Stimulated activated naive CD8-positive, alpha-beta T cell treated with anti-CD3 and anti-CD28 coated beads, Interleukin-15, Interleukin-2, amounts not matched to agents 100 U/mL and 50 U/mL, for 24 hours (primary cell): ENCODE results near the gene AFP.
"Not testable (repeated sequence)": the region's sequence is repeated elsewhere in the genome, so short reads cannot be mapped to it uniquely, and the experiment has no call there.

Source experiments
- ATAC-seq: fragments of 150-1000 bp; cut with Tn5 transposase; one replicate; pipeline ENCODE4 v1.10.0; 2021
- DNase-seq: peaks from one replicate; pipeline ENCODE4 v3.0.0; 2021

Gene AFP

DNA sequence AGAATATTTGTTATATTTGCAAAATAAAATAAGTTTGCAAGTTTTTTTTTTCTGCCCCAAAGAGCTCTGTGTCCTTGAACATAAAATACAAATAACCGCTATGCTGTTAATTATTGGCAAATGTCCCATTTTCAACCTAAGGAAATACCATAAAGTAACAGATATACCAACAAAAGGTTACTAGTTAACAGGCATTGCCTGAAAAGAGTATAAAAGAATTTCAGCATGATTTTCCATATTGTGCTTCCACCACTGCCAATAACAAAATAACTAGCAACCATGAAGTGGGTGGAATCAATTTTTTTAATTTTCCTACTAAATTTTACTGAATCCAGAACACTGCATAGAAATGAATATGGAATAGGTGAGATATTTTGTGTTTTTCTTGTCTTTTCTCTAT lies at the start of gene AFP:
Gene AFP, plus strand, starts transcription at position 238 of the 400 bp plus-strand sequence. Its CDS starts 42 bp downstream, at position 280.
- DNase-seq: no peak
- no peak for ATAC-seq

DNA sequence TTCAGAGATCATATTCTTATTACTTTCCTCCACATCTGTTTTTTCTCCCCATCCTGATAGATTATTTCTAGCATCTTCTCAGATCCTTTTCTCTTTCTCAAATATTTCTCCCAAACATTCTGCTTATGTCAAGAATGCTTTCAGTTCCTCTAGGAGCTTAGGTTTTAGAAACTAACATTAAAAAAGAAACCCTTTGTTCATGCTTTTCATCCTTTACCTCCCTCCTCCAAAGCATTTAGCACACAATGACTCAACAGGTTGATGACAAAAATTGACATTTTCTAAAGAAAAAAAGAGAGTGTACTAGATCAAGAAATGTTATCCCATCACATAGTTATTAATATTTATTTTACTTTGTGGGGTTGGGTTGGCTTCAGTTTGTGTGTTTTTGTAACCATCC lies 48.5 kb upstream of the AFP start:
- no peak for ATAC-seq
- no peak for DNase-seq

DNA sequence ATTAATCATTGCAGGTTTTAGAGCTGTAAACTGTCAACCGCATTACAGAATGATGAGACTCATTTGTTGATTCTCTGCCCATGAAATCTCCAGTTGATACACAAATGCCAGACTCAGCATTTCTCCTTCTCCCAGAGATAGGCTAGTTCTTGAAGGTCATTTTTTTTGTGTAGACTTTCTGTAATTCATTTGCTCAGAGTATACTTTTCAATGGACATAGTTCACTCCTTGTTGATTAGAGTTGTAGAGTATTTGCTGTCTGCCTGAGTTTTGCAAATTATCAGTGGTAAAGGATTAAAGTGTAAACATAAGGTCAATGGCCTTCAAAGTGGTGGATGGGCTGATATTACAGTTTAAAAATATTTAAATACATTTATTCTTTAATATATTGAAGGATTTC lies 47.1 kb upstream of the AFP start:
- DNase-seq: no peak
- no peak for ATAC-seq

DNA sequence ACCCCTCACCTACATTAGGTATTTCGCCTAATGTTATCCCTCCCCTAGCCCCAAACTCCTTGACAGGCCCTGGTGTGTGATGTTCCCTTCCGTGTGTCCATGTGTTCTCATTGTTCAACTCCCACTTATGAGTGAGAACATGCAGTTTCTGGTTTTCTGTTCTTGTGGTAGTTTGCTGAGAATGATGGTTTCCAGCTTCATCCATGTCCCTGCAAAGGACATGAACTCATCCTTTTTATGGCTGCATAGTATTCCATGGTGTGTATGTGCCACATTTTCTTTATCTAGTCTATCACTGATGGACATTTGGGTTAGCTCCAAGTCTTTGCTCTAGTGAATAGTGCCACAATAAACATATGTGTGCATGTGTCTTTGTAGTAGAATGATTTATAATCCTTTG lies 46.4 kb upstream of the AFP start:
- not testable (repeated sequence) for ATAC-seq, DNase-seq

DNA sequence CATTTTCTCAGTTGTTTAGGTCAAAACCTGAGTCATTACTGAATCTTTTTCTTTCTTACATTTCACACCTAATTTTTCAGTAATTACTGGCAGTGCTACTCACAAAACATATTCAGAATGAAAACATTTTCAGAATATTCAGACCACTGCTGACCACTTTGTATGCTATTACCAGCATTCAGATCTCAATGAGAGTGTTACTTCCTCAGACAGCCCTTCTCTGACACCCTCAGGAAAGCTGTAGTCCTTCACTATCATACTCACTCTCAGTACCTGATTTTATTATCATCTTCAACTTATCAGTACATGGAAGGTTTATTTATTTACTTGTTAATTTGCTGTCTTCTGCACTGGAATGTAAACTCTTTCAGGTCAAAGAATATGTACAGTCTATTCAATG lies 44.2 kb upstream of the AFP start:
- ATAC-seq: no peak
- no peak for DNase-seq

DNA sequence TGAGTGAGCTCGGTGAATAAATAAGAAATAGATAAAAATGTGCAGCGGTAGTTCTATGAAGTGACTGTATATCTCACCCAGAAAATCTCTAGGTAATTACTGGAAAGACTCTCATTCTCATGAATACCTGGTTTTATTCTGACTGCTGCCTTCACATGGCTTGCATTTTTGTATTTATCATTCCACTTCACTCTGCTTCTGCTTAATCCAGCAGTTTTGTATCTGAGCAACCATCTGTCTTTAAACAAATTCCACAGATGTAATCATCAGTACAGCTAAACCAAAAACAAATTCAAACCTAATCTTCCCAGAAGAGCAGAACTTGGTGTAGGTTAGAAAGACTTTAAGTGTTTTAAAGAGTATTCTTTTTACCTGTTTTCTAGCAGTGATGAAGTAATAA lies 43.1 kb upstream of the AFP start:
- no peak for ATAC-seq
- no peak for DNase-seq

DNA sequence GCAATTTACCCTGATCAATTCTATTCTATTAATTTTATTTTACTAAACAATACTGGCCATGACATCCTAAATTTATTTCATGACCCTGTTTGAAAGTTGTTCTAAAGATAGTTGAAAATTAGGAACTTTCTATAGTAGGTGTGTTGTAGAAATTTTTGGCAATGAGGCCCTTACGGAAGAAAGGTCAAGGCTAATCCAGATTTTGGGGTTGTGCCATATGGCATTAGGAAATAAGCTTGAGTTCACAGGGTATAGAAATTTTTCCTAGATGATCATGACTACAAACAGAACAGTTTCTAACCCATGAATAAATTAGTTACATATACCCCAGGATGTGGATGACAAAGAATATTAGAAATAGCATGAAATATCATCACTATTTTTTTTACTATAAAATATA lies 39.7 kb upstream of the AFP start:
- no peak for DNase-seq
- ATAC-seq: no peak

DNA sequence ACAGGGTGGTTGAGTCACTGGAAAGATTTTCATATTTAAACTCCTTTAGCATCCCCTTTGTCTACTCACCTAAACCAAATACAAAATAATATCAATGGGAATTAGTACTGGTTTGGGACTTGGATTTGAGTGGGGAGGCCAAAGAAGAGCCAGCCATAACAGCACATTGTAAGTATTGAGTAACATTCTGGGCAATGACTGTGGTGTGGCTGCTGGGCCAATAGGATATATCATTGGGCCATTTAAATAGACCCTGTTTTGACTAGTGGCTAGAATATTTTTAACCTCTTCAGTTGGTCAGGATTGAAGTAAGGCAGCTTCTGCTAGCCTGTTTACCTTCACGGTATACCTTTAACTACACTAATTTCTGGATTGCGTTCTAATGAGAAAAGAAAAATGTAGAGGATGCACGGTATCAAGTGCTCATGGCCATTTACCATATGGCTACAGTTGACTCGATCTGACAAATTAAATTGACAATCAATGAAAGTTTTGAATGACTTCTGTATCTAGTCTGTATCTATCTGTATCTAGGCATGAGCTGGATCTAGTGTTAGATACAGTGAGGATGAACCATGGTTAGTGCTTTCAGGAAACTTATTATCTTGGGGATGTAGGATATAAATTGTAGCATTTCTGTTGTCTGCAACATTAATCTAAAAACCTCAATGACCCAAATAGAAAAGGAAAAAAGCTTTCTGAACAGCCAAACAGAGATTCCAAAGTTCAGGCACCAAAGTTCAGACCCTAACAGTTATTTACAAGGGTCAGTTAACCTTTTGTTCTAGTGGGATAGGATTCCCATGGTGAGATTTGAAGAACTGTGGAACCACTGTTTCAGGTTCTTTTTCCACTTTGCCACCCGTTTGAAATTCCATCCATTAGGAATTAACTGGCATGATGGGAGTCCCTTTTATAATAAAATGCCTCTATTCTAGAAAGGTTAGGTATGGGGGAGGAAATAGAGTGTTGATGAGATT lies 38.7 kb upstream of the AFP start:
- ATAC-seq (no peak), DNase-seq (no peak)

DNA sequence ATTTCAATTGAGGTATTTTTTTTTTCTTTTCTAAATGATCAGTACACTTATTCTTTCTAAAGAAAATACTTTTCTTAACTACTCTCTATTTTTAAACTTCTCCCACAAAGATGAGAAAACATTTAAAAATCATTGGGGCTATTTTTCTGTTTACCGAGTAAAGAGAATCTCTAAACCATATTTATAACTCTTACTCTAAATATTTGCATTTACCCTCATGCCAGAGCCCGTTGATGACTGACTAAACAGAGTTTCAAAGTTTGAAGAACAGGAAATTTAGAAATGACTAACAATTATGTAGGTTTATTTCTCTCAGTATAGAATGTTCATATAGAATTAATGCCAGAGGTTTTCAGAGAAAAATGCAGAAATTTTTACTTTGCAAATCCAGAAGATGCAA lies 34.6 kb upstream of the AFP start:
- DNase-seq: no peak
- no peak for ATAC-seq

DNA sequence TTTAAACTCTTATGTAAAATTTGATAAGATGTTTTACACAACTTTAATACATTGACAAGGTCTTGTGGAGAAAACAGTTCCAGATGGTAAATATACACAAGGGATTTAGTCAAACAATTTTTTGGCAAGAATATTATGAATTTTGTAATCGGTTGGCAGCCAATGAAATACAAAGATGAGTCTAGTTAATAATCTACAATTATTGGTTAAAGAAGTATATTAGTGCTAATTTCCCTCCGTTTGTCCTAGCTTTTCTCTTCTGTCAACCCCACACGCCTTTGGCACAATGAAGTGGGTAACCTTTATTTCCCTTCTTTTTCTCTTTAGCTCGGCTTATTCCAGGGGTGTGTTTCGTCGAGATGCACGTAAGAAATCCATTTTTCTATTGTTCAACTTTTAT lies 32.0 kb upstream of the AFP start, which contains the start of gene ALB:
Gene ALB, plus strand, starts transcription at position 246 of the 400 bp plus-strand sequence. Its CDS starts 41 bp downstream, at position 287.
- DNase-seq (no peak), ATAC-seq (no peak)

DNA sequence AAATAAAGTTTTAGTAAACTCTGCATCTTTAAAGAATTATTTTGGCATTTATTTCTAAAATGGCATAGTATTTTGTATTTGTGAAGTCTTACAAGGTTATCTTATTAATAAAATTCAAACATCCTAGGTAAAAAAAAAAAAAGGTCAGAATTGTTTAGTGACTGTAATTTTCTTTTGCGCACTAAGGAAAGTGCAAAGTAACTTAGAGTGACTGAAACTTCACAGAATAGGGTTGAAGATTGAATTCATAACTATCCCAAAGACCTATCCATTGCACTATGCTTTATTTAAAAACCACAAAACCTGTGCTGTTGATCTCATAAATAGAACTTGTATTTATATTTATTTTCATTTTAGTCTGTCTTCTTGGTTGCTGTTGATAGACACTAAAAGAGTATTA lies 31.6 kb upstream of the AFP start:
- DNase-seq (no peak), ATAC-seq (no peak)

DNA sequence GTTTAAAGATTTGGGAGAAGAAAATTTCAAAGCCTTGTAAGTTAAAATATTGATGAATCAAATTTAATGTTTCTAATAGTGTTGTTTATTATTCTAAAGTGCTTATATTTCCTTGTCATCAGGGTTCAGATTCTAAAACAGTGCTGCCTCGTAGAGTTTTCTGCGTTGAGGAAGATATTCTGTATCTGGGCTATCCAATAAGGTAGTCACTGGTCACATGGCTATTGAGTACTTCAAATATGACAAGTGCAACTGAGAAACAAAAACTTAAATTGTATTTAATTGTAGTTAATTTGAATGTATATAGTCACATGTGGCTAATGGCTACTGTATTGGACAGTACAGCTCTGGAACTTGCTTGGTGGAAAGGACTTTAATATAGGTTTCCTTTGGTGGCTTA lies 30.9 kb upstream of the AFP start:
- DNase-seq (no peak), ATAC-seq (no peak)

DNA sequence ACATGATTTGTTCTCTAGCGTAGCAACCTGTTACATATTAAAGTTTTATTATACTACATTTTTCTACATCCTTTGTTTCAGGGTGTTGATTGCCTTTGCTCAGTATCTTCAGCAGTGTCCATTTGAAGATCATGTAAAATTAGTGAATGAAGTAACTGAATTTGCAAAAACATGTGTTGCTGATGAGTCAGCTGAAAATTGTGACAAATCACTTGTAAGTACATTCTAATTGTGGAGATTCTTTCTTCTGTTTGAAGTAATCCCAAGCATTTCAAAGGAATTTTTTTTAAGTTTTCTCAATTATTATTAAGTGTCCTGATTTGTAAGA lies 29.5 kb upstream of the AFP start:
- ATAC-seq: no peak
- DNase-seq: no peak

DNA sequence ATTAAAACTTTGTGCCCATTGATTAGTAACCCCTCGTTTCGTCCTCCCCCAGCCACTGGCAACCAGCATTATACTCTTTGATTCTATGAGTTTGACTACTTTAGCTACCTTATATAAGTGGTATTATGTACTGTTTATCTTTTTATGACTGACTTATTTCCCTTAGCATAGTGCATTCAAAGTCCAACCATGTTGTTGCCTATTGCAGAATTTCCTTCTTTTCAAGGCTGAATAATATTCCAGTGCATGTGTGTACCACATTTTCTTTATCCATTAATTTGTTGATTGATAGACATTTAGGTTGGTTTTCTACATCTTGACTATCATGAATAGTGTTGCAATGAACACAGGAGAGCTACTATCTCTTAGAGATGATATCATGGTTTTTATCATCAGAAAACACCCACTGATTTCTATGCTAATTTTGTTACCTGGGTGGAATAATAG lies 28.8 kb upstream of the AFP start:
- DNase-seq (no peak), ATAC-seq (no peak)

DNA sequence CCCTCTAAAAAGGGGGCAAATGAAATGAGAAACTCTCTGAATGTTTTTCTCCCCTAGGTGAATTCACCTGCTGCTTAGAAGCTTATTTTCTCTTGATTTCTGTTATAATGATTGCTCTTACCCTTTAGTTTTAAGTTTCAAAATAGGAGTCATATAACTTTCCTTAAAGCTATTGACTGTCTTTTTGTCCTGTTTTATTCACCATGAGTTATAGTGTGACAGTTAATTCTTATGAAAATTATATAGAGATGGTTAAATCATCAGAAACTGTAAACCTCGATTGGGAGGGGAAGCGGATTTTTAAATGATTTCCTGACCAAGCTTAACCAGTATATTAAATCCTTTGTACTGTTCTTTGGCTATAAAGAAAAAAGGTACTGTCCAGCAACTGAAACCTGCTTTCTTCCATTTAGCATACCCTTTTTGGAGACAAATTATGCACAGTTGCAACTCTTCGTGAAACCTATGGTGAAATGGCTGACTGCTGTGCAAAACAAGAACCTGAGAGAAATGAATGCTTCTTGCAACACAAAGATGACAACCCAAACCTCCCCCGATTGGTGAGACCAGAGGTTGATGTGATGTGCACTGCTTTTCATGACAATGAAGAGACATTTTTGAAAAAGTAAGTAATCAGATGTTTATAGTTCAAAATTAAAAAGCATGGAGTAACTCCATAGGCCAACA lies 27.7 kb upstream of the AFP start:
- ATAC-seq: no peak

DNA sequence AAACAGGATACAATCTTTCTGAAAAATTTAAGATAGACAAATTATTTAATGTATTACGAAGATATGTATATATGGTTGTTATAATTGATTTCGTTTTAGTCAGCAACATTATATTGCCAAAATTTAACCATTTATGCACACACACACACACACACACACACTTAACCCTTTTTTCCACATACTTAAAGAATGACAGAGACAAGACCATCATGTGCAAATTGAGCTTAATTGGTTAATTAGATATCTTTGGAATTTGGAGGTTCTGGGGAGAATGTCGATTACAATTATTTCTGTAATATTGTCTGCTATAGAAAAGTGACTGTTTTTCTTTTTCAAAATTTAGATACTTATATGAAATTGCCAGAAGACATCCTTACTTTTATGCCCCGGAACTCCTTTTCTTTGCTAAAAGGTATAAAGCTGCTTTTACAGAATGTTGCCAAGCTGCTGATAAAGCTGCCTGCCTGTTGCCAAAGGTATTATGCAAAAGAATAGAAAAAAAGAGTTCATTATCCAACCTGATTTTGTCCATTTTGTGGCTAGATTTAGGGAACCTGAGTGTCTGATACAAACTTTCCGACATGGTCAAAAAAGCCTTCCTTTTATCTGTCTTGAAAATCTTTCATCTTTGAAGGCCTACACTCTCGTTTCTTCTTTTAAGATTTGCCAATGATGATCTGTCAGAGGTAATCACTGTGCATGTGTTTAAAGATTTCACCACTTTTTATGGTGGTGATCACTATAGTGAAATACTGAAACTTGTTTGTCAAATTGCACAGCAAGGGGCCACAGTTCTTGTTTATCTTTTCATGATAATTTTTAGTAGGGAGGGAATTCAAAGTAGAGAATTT lies 26.8 kb upstream of the AFP start:
- no peak for ATAC-seq

More for the DNA sequence above, 27.7 kb upstream of the AFP start:
- no peak for DNase-seq

DNA sequence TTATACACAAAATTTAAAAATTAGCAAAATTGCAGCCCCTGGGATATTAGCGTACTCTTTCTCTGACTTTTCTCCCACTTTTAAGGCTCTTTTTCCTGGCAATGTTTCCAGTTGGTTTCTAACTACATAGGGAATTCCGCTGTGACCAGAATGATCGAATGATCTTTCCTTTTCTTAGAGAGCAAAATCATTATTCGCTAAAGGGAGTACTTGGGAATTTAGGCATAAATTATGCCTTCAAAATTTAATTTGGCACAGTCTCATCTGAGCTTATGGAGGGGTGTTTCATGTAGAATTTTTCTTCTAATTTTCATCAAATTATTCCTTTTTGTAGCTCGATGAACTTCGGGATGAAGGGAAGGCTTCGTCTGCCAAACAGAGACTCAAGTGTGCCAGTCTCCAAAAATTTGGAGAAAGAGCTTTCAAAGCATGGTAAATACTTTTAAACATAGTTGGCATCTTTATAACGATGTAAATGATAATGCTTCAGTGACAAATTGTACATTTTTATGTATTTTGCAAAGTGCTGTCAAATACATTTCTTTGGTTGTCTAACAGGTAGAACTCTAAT lies 26.0 kb upstream of the AFP start:
- ATAC-seq (no peak), DNase-seq (no peak)

More for the DNA sequence above, 26.8 kb upstream of the AFP start:
- no peak for DNase-seq

DNA sequence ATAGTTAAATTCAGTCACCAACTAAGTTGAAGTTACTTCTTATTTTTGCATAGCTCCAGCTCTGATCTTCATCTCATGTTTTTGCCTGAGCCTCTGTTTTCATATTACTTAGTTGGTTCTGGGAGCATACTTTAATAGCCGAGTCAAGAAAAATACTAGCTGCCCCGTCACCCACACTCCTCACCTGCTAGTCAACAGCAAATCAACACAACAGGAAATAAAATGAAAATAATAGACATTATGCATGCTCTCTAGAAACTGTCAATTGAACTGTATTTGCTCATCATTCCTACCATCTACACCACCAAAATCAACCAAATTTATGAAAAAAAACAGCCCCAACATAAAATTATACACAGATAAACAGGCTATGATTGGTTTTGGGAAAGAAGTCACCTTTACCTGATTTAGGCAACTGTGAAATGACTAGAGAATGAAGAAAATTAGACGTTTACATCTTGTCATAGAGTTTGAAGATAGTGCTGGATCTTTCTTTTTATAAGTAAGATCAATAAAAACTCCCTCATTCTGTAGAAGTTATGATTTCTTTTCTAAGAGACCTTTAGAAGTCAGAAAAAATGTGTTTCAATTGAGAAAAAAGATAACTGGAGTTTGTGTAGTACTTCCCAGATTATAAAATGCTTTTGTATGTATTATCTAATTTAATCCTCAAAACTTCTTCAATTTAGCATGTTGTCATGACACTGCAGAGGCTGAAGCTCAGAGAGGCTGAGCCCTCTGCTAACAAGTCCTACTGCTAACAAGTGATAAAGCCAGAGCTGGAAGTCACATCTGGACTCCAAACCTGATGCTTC lies 24.9 kb upstream of the AFP start:
- ATAC-seq (no peak), DNase-seq (no peak)

DNA sequence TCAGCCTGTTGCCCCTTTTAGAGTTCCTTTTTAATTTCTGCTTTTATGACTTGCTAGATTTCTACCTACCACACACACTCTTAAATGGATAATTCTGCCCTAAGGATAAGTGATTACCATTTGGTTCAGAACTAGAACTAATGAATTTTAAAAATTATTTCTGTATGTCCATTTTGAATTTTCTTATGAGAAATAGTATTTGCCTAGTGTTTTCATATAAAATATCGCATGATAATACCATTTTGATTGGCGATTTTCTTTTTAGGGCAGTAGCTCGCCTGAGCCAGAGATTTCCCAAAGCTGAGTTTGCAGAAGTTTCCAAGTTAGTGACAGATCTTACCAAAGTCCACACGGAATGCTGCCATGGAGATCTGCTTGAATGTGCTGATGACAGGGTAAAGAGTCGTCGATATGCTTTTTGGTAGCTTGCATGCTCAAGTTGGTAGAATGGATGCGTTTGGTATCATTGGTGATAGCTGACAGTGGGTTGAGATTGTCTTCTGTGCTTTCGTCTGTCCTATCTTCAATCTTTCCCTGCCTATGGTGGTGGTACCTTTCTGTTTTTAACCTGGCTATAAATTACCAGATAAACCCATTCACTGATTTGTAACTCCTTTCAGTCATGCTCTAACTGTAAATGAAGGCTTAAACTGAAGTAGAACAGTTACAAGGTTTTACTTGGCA lies 24.1 kb upstream of the AFP start:
- no peak for ATAC-seq
- no peak for DNase-seq

DNA sequence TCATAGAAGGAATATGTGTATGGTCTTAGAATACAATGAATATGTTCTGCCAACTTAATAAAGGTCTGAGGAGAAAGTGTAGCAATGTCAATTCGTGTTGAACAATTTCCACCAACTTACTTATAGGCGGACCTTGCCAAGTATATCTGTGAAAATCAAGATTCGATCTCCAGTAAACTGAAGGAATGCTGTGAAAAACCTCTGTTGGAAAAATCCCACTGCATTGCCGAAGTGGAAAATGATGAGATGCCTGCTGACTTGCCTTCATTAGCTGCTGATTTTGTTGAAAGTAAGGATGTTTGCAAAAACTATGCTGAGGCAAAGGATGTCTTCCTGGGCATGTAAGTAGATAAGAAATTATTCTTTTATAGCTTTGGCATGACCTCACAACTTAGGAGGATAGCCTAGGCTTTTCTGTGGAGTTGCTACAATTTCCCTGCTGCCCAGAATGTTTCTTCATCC lies 22.7 kb upstream of the AFP start:
- DNase-seq (no peak), ATAC-seq (no peak)

DNA sequence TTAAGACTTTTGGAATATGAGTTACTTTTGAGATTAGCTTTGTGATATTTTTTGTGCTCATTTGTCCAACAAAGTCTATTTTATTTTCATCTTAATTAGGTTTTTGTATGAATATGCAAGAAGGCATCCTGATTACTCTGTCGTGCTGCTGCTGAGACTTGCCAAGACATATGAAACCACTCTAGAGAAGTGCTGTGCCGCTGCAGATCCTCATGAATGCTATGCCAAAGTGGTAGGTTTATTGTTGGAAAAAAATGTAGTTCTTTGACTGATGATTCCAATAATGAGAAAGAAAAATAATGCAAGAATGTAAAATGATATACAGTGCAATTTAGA lies 21.1 kb upstream of the AFP start:
- DNase-seq: no peak
- ATAC-seq: no peak
